ENCODE data around the gene GUCA1A. TPM values are rescaled to one million over a fixed set of nuclear protein-coding genes. Genes with fewer than 3 reads are reported as not detected.

Gene GUCA1A
- polyA plus RNA-seq, 1 donor (not counting 4 experiments of a cell fraction or from before 2014, with no cell fraction given) = not detected

- no peak for DNase-seq (ENCODE audit: low read depth, low spot score)
- Histone ChIP-seq H3K4me3 (ENCODE audit: control insufficient read depth in 2 of 3, extremely low read depth in 1 of 3, insufficient read depth in 2 of 3, low read depth in 1 of 3, low read length in 3 of 3) (no peak overlapping the region), H3K9me1 (ENCODE audit: control insufficient read depth, extremely low read depth, insufficient read depth, low read length) (no peaks in the 10 kb centered on the region), H3K9ac (ENCODE audit: control insufficient read depth, extremely low read depth, insufficient read depth, low read length) (no peak overlapping the region), H3K27me3 (ENCODE audit: control insufficient read depth, extremely low read depth, insufficient read depth, low read length) (no peaks in the 10 kb centered on the region), H3K27ac (ENCODE audit: control insufficient read depth, insufficient read depth, low read length) (no peak overlapping the region), H2AFZ (ENCODE audit: control insufficient read depth, low read length) (no peak overlapping the region), H3K9me3 (ENCODE audit: control insufficient read depth, low read depth, low read length) (no peaks in the 10 kb centered on the region), H4K20me1 (ENCODE audit: control insufficient read depth, extremely low read depth, insufficient read depth, low read length) (no peaks in the 10 kb centered on the region), H3K4me1 (ENCODE audit: control insufficient read depth, extremely low read depth, insufficient read depth, low read length) (no peaks in the 10 kb centered on the region), H3K36me3 (ENCODE audit: control insufficient read depth in 2 of 2, extremely low read depth in 1 of 2, insufficient read depth in 2 of 2, low read length in 2 of 2) (no peaks in the 10 kb centered on the region), H3K4me2 (ENCODE audit: control insufficient read depth, extremely low read depth, insufficient read depth, low read depth, low read length) (no peak overlapping the region), H3K79me2 (ENCODE audit: control insufficient read depth, insufficient read depth, low read length) (no peaks in the 10 kb centered on the region)
- no peak for TF ChIP-seq EZH2 (IDR thresholded peaks at IDR 0.05; ENCODE audit: low read length)
- TF ChIP-seq CTCF (optimal IDR thresholded peaks at IDR 0.05 in 1 of 3, IDR thresholded peaks at IDR 0.05 in 1 of 3, conservative IDR thresholded peaks at IDR 0.05 in 1 of 3; ENCODE audit: extremely low read depth in 1 of 3, insufficient read depth in 2 of 3, low read length in 3 of 3) = no peak
- FAIRE-seq = no peak
- dilution Hi-C loops (cut with MboI; ENCODE audit: extremely low pct_ligation_motif_present, low sequenced_read_pairs) = no loop called here
Observed at GRCh38 chr6:42185597-42185996, 12.4 kb downstream of the GUCA1A start.

GRCh38 chr6:42188406-42188805, 15.2 kb downstream of the GUCA1A start:
- FAIRE-seq = no peak
- dilution Hi-C loops (cut with MboI; ENCODE audit: extremely low pct_ligation_motif_present, low sequenced_read_pairs) = no loop called here

More at GRCh38 chr6:42188406-42188805, 15.2 kb downstream of the GUCA1A start:
- Histone ChIP-seq H3K27me3 (ENCODE audit: control insufficient read depth, extremely low read depth, insufficient read depth, low read length) (no peaks in the 10 kb centered on the region), H3K4me1 (ENCODE audit: control insufficient read depth, extremely low read depth, insufficient read depth, low read length) (peaks cover 12% of the 10 kb centered on the region), H3K36me3 (ENCODE audit: control insufficient read depth in 2 of 2, extremely low read depth in 1 of 2, insufficient read depth in 2 of 2, low read length in 2 of 2) (no peaks in the 10 kb centered on the region), H4K20me1 (ENCODE audit: control insufficient read depth, extremely low read depth, insufficient read depth, low read length) (no peaks in the 10 kb centered on the region), H2AFZ (ENCODE audit: control insufficient read depth, low read length) (no peak overlapping the region), H3K9ac (ENCODE audit: control insufficient read depth, extremely low read depth, insufficient read depth, low read length) (no peak overlapping the region), H3K79me2 (ENCODE audit: control insufficient read depth, insufficient read depth, low read length) (no peaks in the 10 kb centered on the region), H3K27ac (ENCODE audit: control insufficient read depth, insufficient read depth, low read length) (no peak overlapping the region), H3K9me1 (ENCODE audit: control insufficient read depth, extremely low read depth, insufficient read depth, low read length) (peaks cover 2% of the 10 kb centered on the region), H3K4me2 (ENCODE audit: control insufficient read depth, extremely low read depth, insufficient read depth, low read depth, low read length) (no peak overlapping the region), H3K9me3 (ENCODE audit: control insufficient read depth, low read depth, low read length) (no peaks in the 10 kb centered on the region), H3K4me3 (ENCODE audit: control insufficient read depth in 2 of 3, extremely low read depth in 1 of 3, insufficient read depth in 2 of 3, low read depth in 1 of 3, low read length in 3 of 3) (no peak overlapping the region)
- no peak for TF ChIP-seq EZH2 (IDR thresholded peaks at IDR 0.05; ENCODE audit: low read length)
- no peak for TF ChIP-seq CTCF (optimal IDR thresholded peaks at IDR 0.05 in 1 of 3, IDR thresholded peaks at IDR 0.05 in 1 of 3, conservative IDR thresholded peaks at IDR 0.05 in 1 of 3; ENCODE audit: extremely low read depth in 1 of 3, insufficient read depth in 2 of 3, low read length in 3 of 3)
- DNase-seq (ENCODE audit: low read depth, low spot score) = no peak

All from keratinocyte (primary cell).